IPS DF 4.7 (cell line): ENCODE data around the gene ZMIZ1.

Experiments used
- DNase-seq: peaks from one replicate; pipeline ENCODE4 v3.0.0-alpha.2; 2013; ENCODE audit warnings: low spot score; ENCODE audit errors: extremely low read depth

The ZMIZ1 gene

GRCh38 chr10:79148452-79149344 is 79.9 kb downstream of the ZMIZ1 start:
- no peak for DNase-seq

DNA sequence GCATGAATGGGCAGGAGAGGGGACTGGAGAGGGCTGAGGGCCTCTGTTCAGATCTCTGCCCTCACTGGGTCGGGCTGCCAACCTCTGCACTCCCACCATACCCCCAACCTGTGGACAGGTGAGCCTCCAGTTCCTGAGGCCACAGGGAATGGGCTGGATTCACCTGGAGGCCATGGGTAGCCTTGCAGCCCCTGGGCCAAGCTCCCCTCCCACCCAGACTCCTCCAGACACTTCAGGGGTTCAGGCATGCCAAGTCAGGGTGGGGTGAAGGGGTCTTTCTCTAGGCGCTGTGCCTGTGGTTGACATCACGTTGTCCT is 80.5 kb downstream of the ZMIZ1 start:
- no peak for DNase-seq

GRCh38 chr10:79149662-79150443 is 81.1 kb downstream of the ZMIZ1 start:
- no peak for DNase-seq

DNA sequence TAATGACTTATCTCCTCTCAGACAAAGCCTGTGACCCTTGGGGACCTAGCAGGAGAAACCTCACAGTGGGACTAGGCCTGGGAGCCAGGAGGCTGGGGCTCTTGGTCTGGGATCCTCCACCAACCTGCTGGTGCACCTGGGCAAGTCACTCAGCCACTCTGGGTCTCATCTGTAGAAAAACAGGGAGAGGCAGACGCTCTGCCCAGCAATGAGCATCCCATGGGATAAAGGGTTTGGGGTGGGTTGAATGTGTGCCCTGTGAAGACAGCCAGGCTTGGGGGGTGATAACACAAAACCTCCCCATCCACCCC is 81.6 kb downstream of the ZMIZ1 start:
- no peak for DNase-seq

- no peak for DNase-seq
These were observed 83.7 kb downstream of the ZMIZ1 start for GRCh38 chr10:79152423-79152817.

DNA sequence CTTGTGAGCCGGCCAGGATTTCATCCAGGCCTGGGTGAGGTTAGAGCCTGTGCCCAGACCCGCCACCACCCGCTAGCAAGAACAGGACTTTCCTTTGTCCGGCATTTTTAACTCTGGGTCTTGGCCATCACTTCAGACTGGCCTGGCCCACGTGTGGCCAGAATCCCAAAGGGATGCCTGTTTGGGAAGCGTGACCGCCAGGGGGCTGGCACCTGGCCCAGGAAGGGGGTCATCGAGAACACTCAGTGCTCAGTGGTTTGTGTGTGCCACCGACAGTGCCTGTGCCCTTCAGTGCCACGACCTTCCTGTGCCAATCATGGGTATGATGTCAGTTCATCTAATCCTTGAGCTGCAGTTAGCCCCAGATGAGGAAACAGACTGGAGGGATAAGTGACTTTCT is 85.0 kb downstream of the ZMIZ1 start:
- DNase-seq: no peak

DNA sequence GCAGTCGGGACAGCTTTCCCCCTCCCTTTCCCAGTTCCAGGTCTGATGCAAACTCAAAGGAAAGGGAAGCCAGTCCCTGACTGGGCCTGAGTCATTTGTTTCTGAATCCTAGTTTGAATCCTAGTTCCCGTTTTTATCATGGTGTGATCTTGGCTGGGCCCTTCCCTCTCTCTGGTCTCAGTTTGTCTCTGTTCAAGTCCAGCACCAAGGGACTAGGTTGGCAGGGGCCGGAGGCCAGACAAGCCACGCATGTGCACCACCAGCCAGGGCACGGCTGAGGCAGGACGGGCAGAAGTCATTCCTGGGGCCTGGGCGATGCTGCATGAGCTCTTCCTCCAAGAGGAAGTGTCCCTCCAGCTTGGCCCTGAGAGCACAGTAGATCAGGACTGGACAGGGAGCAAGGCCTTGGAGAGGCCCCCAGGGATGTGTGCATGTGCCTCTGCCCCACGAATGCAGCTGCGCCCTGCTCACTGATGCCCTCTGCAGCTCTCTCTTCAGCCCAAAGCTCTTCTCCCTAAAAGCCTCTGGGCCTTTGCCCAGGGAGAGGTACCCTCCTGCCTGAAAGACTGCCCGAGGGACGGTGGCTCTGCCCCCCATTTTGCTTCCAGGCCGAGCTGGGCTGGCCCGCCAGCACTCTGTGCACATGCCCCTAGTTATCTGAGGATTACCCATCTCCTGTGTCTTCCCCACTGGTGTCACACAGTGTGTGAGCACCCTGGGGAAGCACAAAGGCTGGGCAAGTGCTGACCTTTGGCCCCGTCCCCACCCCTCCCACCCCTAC is 86.7 kb downstream of the ZMIZ1 start:
- no peak for DNase-seq

- DNase-seq: no peak
These were observed 87.8 kb downstream of the ZMIZ1 start for GRCh38 chr10:79156334-79157274.

- no peak for DNase-seq
These were observed 89.2 kb downstream of the ZMIZ1 start for GRCh38 chr10:79158004-79158340.

- DNase-seq: no peak
These were observed 89.8 kb downstream of the ZMIZ1 start for GRCh38 chr10:79158402-79159097.

DNA sequence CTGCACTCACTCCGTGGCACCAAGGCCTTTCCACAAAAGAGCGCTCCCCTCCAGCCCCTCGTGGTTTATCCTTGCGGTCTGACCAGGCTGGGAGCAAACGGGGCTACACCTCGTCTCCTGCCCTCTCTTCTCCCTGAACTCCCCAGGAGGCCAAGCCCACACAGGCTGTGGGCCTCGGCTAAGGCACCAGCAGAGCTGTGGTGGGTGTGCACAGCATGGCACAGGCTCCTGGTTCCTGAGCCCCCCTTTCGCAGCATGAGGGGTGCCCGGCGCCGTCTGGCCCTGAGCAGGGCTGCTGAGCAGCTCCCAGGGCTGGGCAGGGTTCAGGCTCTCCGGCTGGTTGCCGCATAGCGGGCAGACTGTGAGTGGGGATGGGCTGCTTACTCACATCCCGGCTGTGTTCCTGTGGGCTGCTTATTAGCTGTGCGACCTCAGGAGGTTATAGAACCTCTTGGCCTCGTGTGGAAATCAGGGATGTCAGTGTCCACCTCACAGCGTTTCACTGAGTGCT is 90.4 kb downstream of the ZMIZ1 start:
- DNase-seq: no peak

GRCh38 chr10:79159785-79160184 is 91.0 kb downstream of the ZMIZ1 start:
- no peak for DNase-seq

DNA sequence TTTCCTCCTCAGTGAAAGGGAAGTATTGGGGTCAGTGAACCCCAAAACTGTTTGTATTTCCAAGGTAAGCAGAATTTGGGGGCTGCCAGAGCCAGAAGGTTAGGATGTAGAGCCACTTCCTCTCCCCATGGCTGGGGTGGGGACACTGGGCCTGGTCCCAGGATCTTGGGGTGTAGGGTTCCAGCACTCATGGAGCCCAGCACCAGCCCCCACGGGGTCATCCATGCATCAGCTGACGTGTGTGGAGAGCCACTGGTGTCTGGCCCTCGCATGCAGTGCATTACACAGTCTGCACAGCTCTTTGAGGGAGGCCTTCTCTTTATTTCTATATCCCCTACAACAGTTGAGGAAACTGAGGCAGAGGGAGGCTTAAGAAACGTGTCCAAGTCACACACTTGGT is 91.4 kb downstream of the ZMIZ1 start:
- no peak for DNase-seq

DNA sequence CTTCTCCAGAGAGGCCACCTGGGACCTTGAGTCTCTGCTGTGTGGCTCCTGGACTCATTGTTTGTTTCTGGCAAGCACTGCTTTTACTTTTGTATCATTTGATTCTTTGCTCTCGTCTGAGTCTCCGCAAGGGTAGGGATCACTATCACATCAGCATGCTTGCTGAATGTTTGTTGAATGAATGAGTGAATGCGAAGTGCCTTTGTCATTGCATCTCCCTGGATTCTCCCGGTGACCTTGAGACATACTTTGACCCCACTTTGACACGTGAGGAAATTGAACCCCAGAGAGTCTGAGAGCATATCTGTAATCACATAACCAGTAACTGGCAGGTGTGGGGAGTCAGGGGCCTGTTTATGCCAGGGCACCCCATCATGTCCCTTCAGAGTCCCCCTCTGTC is 92.8 kb downstream of the ZMIZ1 start:
- no peak for DNase-seq

DNA sequence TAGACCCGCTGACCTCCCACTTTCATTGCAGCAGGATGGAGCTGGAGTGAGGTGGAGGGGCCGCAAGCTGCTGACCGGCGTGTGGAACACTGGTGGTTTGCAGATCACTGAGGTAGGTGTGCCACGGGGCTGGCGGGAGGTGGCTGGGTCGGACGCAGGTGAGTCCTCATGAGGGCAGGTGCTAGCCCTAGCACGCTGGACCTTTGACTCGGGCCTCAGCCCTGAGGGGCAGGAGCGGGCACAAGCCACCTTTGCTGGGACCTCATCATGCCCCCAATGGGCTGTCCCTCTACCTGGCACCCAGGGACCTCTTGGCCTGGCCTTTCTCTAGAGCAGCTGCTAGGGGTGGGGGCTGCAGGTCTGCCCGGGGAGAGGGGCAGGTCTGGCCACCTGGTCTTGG is 93.3 kb downstream of the ZMIZ1 start:
- no peak for DNase-seq

DNA sequence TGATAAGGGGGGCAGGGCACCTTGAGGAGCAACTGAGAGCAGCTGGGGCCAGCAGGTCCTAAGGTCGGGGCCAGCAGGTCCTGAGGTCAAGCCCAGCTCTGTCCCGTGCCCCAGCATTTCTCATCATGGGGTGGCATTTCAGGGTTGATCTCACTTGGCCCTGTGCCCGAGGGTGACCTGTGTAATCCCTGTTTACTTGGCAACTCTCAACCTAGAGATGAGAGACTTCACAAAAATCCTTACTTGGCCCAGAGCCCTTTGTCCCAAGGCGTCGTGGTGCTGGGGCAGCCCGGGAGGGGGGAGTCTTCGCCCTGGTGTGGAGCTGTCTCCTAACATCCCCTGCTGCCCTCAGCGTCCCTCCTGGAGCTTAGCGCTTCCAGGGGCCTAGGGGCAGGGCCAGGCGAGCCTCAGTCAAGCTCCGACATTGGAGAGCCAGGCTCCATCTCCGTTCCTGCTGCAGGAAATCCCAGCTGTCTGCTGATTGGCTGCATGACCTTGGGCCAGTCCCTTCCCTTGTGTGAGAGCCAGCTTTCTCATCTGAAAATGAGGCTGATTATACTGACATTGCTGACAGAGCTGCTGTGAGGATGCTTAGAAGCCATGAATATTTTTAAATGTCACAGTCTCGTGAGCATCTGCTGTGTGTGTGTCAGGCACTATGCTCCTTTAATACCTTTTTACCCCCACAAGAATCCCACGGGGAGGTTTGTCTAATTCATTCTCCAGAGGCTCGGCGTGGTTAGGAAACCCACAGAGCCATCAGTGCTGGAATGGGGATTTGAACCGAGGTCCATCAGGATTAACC is 94.3 kb downstream of the ZMIZ1 start:
- DNase-seq: no peak

- no peak for DNase-seq
These were observed 94.9 kb downstream of the ZMIZ1 start for GRCh38 chr10:79163666-79163975.

DNA sequence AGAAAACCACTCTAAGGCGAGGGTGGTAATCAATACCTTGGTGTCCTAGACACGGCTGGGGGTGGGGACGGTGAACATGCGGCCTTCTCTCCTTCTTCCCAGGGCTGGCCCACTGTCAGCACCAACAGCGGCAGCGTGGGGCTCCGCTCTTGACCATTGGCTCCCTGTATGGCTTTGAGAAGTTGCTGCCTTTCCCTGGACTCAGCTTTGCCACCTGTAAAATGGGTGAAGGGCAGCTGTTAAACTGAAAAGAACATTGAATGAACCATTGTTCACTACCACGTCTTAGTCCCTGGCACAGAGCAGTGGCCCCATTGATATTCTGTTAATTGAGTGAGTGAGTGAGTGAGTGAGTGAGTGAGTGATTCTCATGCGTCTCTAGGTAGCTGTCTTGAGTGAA is 95.3 kb downstream of the ZMIZ1 start:
- DNase-seq: no peak

- DNase-seq: no peak
These were observed 96.5 kb downstream of the ZMIZ1 start for GRCh38 chr10:79165070-79165778.
